ENCODE measurements around the gene GATAD2A. TPM values are rescaled to one million over a fixed set of nuclear protein-coding genes. Genes with fewer than 3 reads are reported as not detected.

GATAD2A gene
- total RNA-seq, 4 donors from 2014 or later, result 34.9 to 60.5 (median 42.5) TPM

GRCh38 chr19:19445288-19445687, 39.8 kb downstream of the GATAD2A start:
- DNase-seq (ENCODE audit: extremely low spot score), result no peak
- Histone ChIP-seq H3K27me3 (no peaks in the 10 kb centered on the region), H3K4me1 (peaks cover 11 to 55% (median 21%) of the 10 kb centered on the region in 4 donors), H3K9me3 (no peaks in the 10 kb centered on the region), H3K36me3 (no peaks in the 10 kb centered on the region), H3K27ac (replicated peaks in 1 of 4) (no peak overlapping the region), H3K4me3 (no peak overlapping the region)
- 40% methylated on average over 1 of the region's 1 CpG for WGBS
- intact Hi-C loops (cut with DNase I), result no loop called here
- TF ChIP-seq EP300 (IDR thresholded peaks at IDR 0.05), result no peak
- no peak for TF ChIP-seq POLR2A (IDR thresholded peaks at IDR 0.05; ENCODE audit: low read depth)
- no peak for TF ChIP-seq POLR2AphosphoS5 (IDR thresholded peaks at IDR 0.05)
- TF ChIP-seq CTCF (IDR thresholded peaks at IDR 0.05), result no peak

- intact Hi-C loops (cut with DNase I), result no loop called here
- WGBS, result 78% methylated on average over 9 of the region's 9 CpGs
- H3K4me3 ChIP-seq, result no peak overlapping the region
These were observed 40.5 kb downstream of the GATAD2A start for GRCh38 chr19:19445911-19446361.

GRCh38 chr19:19446655-19447437, 41.4 kb downstream of the GATAD2A start:
- TF ChIP-seq POLR2AphosphoS5 (IDR thresholded peaks at IDR 0.05) (no peak), EP300 (IDR thresholded peaks at IDR 0.05) (no peak), CTCF (IDR thresholded peaks at IDR 0.05) (no peak), POLR2A (IDR thresholded peaks at IDR 0.05; ENCODE audit: low read depth) (no peak)
- Histone ChIP-seq H3K4me1 (peaks cover 16 to 67% (median 26%) of the 10 kb centered on the region in 4 donors), H3K27ac (replicated peaks in 1 of 4) (no peak overlapping the region), H3K4me3 (no peak overlapping the region), H3K36me3 (no peaks in the 10 kb centered on the region), H3K9me3 (no peaks in the 10 kb centered on the region), H3K27me3 (no peaks in the 10 kb centered on the region)
- WGBS, result 94% methylated on average over 9 of the region's 9 CpGs
- intact Hi-C loops (cut with DNase I), result no loop called here
- DNase-seq (ENCODE audit: extremely low spot score), result no peak

More at GRCh38 chr19:19445911-19446361, 40.5 kb downstream of the GATAD2A start:
- Histone ChIP-seq H3K36me3 (no peaks in the 10 kb centered on the region), H3K27me3 (no peaks in the 10 kb centered on the region), H3K9me3 (no peaks in the 10 kb centered on the region), H3K27ac (replicated peaks in 1 of 4) (no peak overlapping the region), H3K4me1 (peaks cover 11 to 58% (median 21%) of the 10 kb centered on the region in 4 donors)
- no peak for DNase-seq (ENCODE audit: extremely low spot score)
- TF ChIP-seq EP300 (IDR thresholded peaks at IDR 0.05) (no peak), POLR2AphosphoS5 (IDR thresholded peaks at IDR 0.05) (no peak), POLR2A (IDR thresholded peaks at IDR 0.05; ENCODE audit: low read depth) (no peak), CTCF (IDR thresholded peaks at IDR 0.05) (no peak)

- no peak for DNase-seq (ENCODE audit: extremely low spot score)
- H3K9me3 ChIP-seq, result no peaks in the 10 kb centered on the region
- no peaks in the 10 kb centered on the region for H3K36me3 ChIP-seq
- TF ChIP-seq POLR2A (IDR thresholded peaks at IDR 0.05; ENCODE audit: low read depth), result no peak
- TF ChIP-seq EP300 (IDR thresholded peaks at IDR 0.05), result no peak
- TF ChIP-seq POLR2AphosphoS5 (IDR thresholded peaks at IDR 0.05), result no peak
- no peak for TF ChIP-seq CTCF (IDR thresholded peaks at IDR 0.05)
- intact Hi-C loops (cut with DNase I), result no loop called here
- 59% methylated on average over 5 of the region's 15 CpGs for WGBS
- H3K27ac ChIP-seq (replicated peaks in 1 of 4), result no peak overlapping the region
- no peaks in the 10 kb centered on the region for H3K27me3 ChIP-seq
- H3K4me3 ChIP-seq, result no peak overlapping the region
- H3K4me1 ChIP-seq, result peaks cover 19 to 72% (median 29%) of the 10 kb centered on the region in 4 donors
These were observed 42.2 kb downstream of the GATAD2A start for GRCh38 chr19:19447536-19448237.

All from esophagus muscularis mucosa (tissue), 4 donors.